Hindlimb muscle (tissue), 1 donor: ENCODE measurements around the gene PAX6. TPM values are rescaled to one million over a fixed set of nuclear protein-coding genes. Genes with fewer than 3 reads are reported as not detected.

Experiments used
- DNase-seq: peaks from one replicate; pipeline ENCODE4 v3.0.0-alpha.2; 2013
- polyA plus RNA-seq: library from polyadenylated mRNA; unstranded; fragments of 120-200 nt; gene quantifications from one replicate; pipeline ENCODE4 v1.2.1, GENCODE V29; 2013; ENCODE audit not compliant: insufficient read length

Gene PAX6
- polyA plus RNA-seq, 1 donor, result not detected

GRCh38 chr11:31807799-31808667, 3.1 kb downstream of the PAX6 start:
- no peak for DNase-seq

GRCh38 chr11:31806928-31807798, 4.0 kb downstream of the PAX6 start:
- no peak for DNase-seq

GRCh38 chr11:31806186-31806927, 4.8 kb downstream of the PAX6 start:
- no peak for DNase-seq

GRCh38 chr11:31805629-31806185, 5.4 kb downstream of the PAX6 start:
- DNase-seq, result no peak

- DNase-seq, result no peak
These were observed 6.0 kb downstream of the PAX6 start for GRCh38 chr11:31805037-31805628.

- no peak for DNase-seq
These were observed 6.6 kb downstream of the PAX6 start for GRCh38 chr11:31804312-31805036.

GRCh38 chr11:31803813-31804311, 7.3 kb downstream of the PAX6 start:
- DNase-seq, result no peak

- DNase-seq, result no peak
These were observed 7.9 kb downstream of the PAX6 start for GRCh38 chr11:31802990-31803812.

GRCh38 chr11:31802609-31802989, 8.5 kb downstream of the PAX6 start:
- DNase-seq, result no peak

- DNase-seq, result no peak
These were observed 9.0 kb downstream of the PAX6 start for GRCh38 chr11:31802000-31802551.

- DNase-seq, result no peak
These were observed 9.8 kb downstream of the PAX6 start for GRCh38 chr11:31801298-31801702.

- DNase-seq, result no peak
These were observed 10.5 kb downstream of the PAX6 start for GRCh38 chr11:31800398-31801265.

- no peak for DNase-seq
These were observed 11.4 kb downstream of the PAX6 start for GRCh38 chr11:31799435-31800397.

- DNase-seq, result no peak
These were observed 12.3 kb downstream of the PAX6 start for GRCh38 chr11:31798554-31799434.

GRCh38 chr11:31798057-31798553, 13.0 kb downstream of the PAX6 start:
- DNase-seq, result no peak
